T1000 (cell line): Measurements from ENCODE around the gene SMTN.
A peak's percentile ranks its signal among the peaks of the same experiment; 100 is the strongest.

Experiments
- DNase-seq: peaks from one replicate; lab custom pipeline; 2025; ENCODE audit warnings: mixed read lengths; lab: John Stamatoyannopoulos, UW

SMTN gene

GRCh38 chr22:31127181-31127772 lies 46.2 kb downstream of the SMTN start:
- no peak for DNase-seq

GRCh38 chr22:31128156-31128555 lies 47.0 kb downstream of the SMTN start:
- no peak for DNase-seq

- no peak for DNase-seq
These were observed 49.8 kb downstream of the SMTN start for GRCh38 chr22:31130873-31131272.

GRCh38 chr22:31133911-31134310 lies 52.8 kb downstream of the SMTN start:
- DNase-seq: no peak

GRCh38 chr22:31134688-31135087 lies 53.6 kb downstream of the SMTN start:
- DNase-seq: no peak

- no peak for DNase-seq
These were observed 54.6 kb downstream of the SMTN start for GRCh38 chr22:31135706-31136105.

GRCh38 chr22:31136155-31136554 lies 55.0 kb downstream of the SMTN start:
- DNase-seq: no peak

GRCh38 chr22:31136711-31137110 lies 55.6 kb downstream of the SMTN start:
- DNase-seq: no peak

GRCh38 chr22:31137721-31138120 lies 56.6 kb downstream of the SMTN start:
- no peak for DNase-seq

- no peak for DNase-seq
These were observed 57.0 kb downstream of the SMTN start for GRCh38 chr22:31138126-31138525.

GRCh38 chr22:31139066-31139465 lies 57.9 kb downstream of the SMTN start:
- DNase-seq: no peak

- no peak for DNase-seq
These were observed 59.0 kb downstream of the SMTN start, which contains the start of gene PLA2G3 for GRCh38 chr22:31139866-31140716. PLA2G3 (minus strand) TSS chr22:31140508; CDS start chr22:31140354, 154 bp downstream.

- DNase-seq: no peak
These were observed 59.6 kb downstream of the SMTN start for GRCh38 chr22:31140746-31141145.

GRCh38 chr22:31141551-31141950 lies 60.4 kb downstream of the SMTN start:
- DNase-seq: no peak

- no peak for DNase-seq
These were observed 61.2 kb downstream of the SMTN start for GRCh38 chr22:31142285-31142684.

GRCh38 chr22:31143038-31143437 lies 61.9 kb downstream of the SMTN start:
- DNase-seq: no peak

GRCh38 chr22:31143537-31143936 lies 62.4 kb downstream of the SMTN start:
- no peak for DNase-seq

- DNase-seq: no peak
These were observed 63.1 kb downstream of the SMTN start for GRCh38 chr22:31144223-31144622.

- DNase-seq: no peak
These were observed 67.4 kb downstream of the SMTN start for GRCh38 chr22:31148488-31148887.

- DNase-seq: peak; percentile 55
These were observed 68.0 kb downstream of the SMTN start for GRCh38 chr22:31148953-31149627.

- DNase-seq: no peak
These were observed 69.5 kb downstream of the SMTN start for GRCh38 chr22:31150615-31151014.

GRCh38 chr22:31151872-31152271 lies 70.8 kb downstream of the SMTN start:
- DNase-seq: no peak

- DNase-seq: no peak
These were observed 72.2 kb downstream of the SMTN start for GRCh38 chr22:31153357-31153756.
